HG02763 (cell line): ENCODE measurements around the gene LTBR.
"Not testable (repeated sequence)": the region's sequence is repeated elsewhere in the genome, so short reads cannot be mapped to it uniquely, and the experiment has no call there.

ENCODE experiments used
- ATAC-seq: cut with Tn5 transposase; IDR thresholded peaks from one replicate; pipeline ENCODE4 v1.9.1; 2021; ENCODE audit warnings: mild to moderate bottlenecking, moderate library complexity; ENCODE audit not compliant: unreplicated experiment

The LTBR gene

GRCh38 chr12:6383572-6384498, at the start of gene LTBR:
TSS of gene LTBR (plus strand) at chr12:6384162. CDS start at chr12:6384359, 197 bp downstream.
- no peak for ATAC-seq

- no peak for ATAC-seq
Observed at GRCh38 chr12:6334359-6334758, 49.6 kb upstream of the LTBR start.

- ATAC-seq = no peak
Observed at GRCh38 chr12:6334940-6335450, 49.0 kb upstream of the LTBR start.

- peak; percentile 64 for ATAC-seq
Observed at GRCh38 chr12:6335451-6336078, 48.4 kb upstream of the LTBR start.

GRCh38 chr12:6336079-6336888, 47.7 kb upstream of the LTBR start:
- ATAC-seq = no peak

GRCh38 chr12:6336889-6337853, 46.8 kb upstream of the LTBR start:
- no peak for ATAC-seq

GRCh38 chr12:6337958-6338433, 46.0 kb upstream of the LTBR start:
- no peak for ATAC-seq

GRCh38 chr12:6338536-6338935, 45.4 kb upstream of the LTBR start:
- not testable (repeated sequence) for ATAC-seq

- ATAC-seq = no peak
Observed at GRCh38 chr12:6338955-6339354, 45.0 kb upstream of the LTBR start.

GRCh38 chr12:6340032-6340638, 43.8 kb upstream of the LTBR start:
- ATAC-seq = no peak

- ATAC-seq = no peak
Observed at GRCh38 chr12:6340745-6341416, 43.1 kb upstream of the LTBR start.

GRCh38 chr12:6341417-6342139, 42.4 kb upstream of the LTBR start, which contains the start of gene TNFRSF1A:
TSS of gene TNFRSF1A (minus strand) at chr12:6342076. CDS start at chr12:6341814, 262 bp downstream.
- ATAC-seq = no peak

- no peak for ATAC-seq
Observed at GRCh38 chr12:6342140-6342889, 41.6 kb upstream of the LTBR start.

GRCh38 chr12:6343518-6343917, 40.4 kb upstream of the LTBR start:
- no peak for ATAC-seq

- not testable (repeated sequence) for ATAC-seq
Observed at GRCh38 chr12:6344101-6344660, 39.8 kb upstream of the LTBR start.

- no peak for ATAC-seq
Observed at GRCh38 chr12:6345319-6346091, 38.5 kb upstream of the LTBR start.
